Keratinocyte (primary cell): ENCODE measurements around the gene DMAC2. TPM values are rescaled to one million over a fixed set of nuclear protein-coding genes. Genes with fewer than 3 reads are reported as not detected.

Source experiments
- DNase-seq: peaks from one replicate; pipeline ENCODE4 v3.0.0-alpha.2; 2011; ENCODE audit warnings: low read depth, missing footprints, low spot score
- FAIRE-seq: peaks from 2 replicates; lab custom pipeline; 2011; peaks lifted over from hg19 to GRCh38; lab: Jason Lieb, UNC
- H2AFZ ChIP-seq: 2 replicates; pipeline ENCODE4 v1.6.0; 2012; ENCODE audit warnings: low read length, control low read depth, inconsistent platforms; ENCODE audit not compliant: control insufficient read depth
- H3K27ac ChIP-seq: 2 replicates; pipeline ENCODE4 v1.5.1; 2011; ENCODE audit warnings: low read length; ENCODE audit not compliant: control insufficient read depth, insufficient read depth
- H3K27me3 ChIP-seq: 3 replicates; pipeline ENCODE4 v1.6.0; 2011; ENCODE audit warnings: low read length; ENCODE audit not compliant: control insufficient read depth, insufficient read depth; ENCODE audit errors: extremely low read depth
- H3K36me3 ChIP-seq, 2 experiments: 2 replicates in 1 of 2; 3 replicates in 1 of 2; pipeline ENCODE4 v1.5.1; 2011; ENCODE audit warnings: low read length in 2 of 2, mild to moderate bottlenecking in 1 of 2; ENCODE audit not compliant: control insufficient read depth in 2 of 2, insufficient read depth in 2 of 2; ENCODE audit errors: extremely low read depth in 1 of 2
- H3K4me1 ChIP-seq: 3 replicates; pipeline ENCODE4 v1.5.1; 2011; ENCODE audit warnings: low read length; ENCODE audit not compliant: control insufficient read depth, insufficient read depth; ENCODE audit errors: extremely low read depth
- H3K4me2 ChIP-seq: 3 replicates; pipeline ENCODE4 v1.6.0; 2011; ENCODE audit warnings: low read depth, low read length; ENCODE audit not compliant: control insufficient read depth, insufficient read depth; ENCODE audit errors: extremely low read depth
- H3K4me3 ChIP-seq, 3 experiments: fragments of 200-600 bp in 1 of 3; sonication (generic) in 1 of 3; 2 replicates in 2 of 3; 3 replicates in 1 of 3; pipeline ENCODE4 v1.5.1; 2011 to 2016; ENCODE audit warnings: low read length in 3 of 3, mild to moderate bottlenecking in 3 of 3, control low read depth in 2 of 3, inconsistent platforms in 1 of 3, low read depth in 1 of 3, mixed read lengths in 1 of 3, mixed run types in 1 of 3, moderate library complexity in 1 of 3; ENCODE audit not compliant: control insufficient read depth in 2 of 3, insufficient read depth in 2 of 3; ENCODE audit errors: extremely low read depth in 1 of 3
- H3K79me2 ChIP-seq: 2 replicates; pipeline ENCODE4 v1.6.0; 2012; ENCODE audit warnings: low read length; ENCODE audit not compliant: control insufficient read depth, insufficient read depth
- H3K9ac ChIP-seq: 3 replicates; pipeline ENCODE4 v1.6.0; 2011; ENCODE audit warnings: low read length; ENCODE audit not compliant: control insufficient read depth, insufficient read depth; ENCODE audit errors: extremely low read depth
- H3K9me1 ChIP-seq: 3 replicates; pipeline ENCODE4 v1.6.0; 2011; ENCODE audit warnings: low read length; ENCODE audit not compliant: control insufficient read depth, insufficient read depth; ENCODE audit errors: extremely low read depth
- H3K9me3 ChIP-seq: 2 replicates; pipeline ENCODE4 v1.5.1; 2012; ENCODE audit warnings: low read depth, low read length; ENCODE audit not compliant: control insufficient read depth
- H4K20me1 ChIP-seq: 3 replicates; pipeline ENCODE4 v1.6.0; 2011; ENCODE audit warnings: low read length; ENCODE audit not compliant: control insufficient read depth, insufficient read depth; ENCODE audit errors: extremely low read depth
- EZH2 ChIP-seq: IDR thresholded peaks from one replicate; pipeline ENCODE4 v1.6.1; 2012; ENCODE audit warnings: inconsistent platforms, mild to moderate bottlenecking, low read length, moderate library complexity
- dilution Hi-C: fragments of 300-500 bp; cut with MboI; formaldehyde crosslinking; loops from one replicate; pipeline ENCODE4 v1.7.0; 2020; ENCODE audit warnings: low sequenced_read_pairs; ENCODE audit not compliant: extremely low pct_ligation_motif_present
- polyA plus RNA-seq, 5 experiments: library from polyadenylated mRNA; depleted of rRNA in 3 of 5; stranded (reverse) in 3 of 5; stranded (forward) in 1 of 5; unstranded in 1 of 5; fragments of >200 nt; gene quantifications; 1 replicate in 1 of 5; 2 replicates in 3 of 5; 3 replicates in 1 of 5; pipeline versions ENCODE4 v1.2.1 to v1.2.3, GENCODE V29; 2011 to 2012; ENCODE audit warnings: missing spikeins in 2 of 5, low read depth in 1 of 5, low replicate concordance in 1 of 5
- TF ChIP-seq, protein P1 (sequence below), 3 experiments: IDR thresholded peaks in 1 of 3; conservative IDR thresholded peaks in 1 of 3; optimal IDR thresholded peaks in 1 of 3; 2 replicates in 2 of 3; 3 replicates in 1 of 3; pipeline versions ENCODE3 to v1.5.1; 2011; ENCODE audit warnings: low read length in 3 of 3, mild to moderate bottlenecking in 3 of 3, moderate library complexity in 2 of 3, control low read depth in 1 of 3, inconsistent platforms in 1 of 3; ENCODE audit not compliant: insufficient read depth in 2 of 3; ENCODE audit errors: extremely low read depth in 1 of 3

Gene DMAC2
- polyA plus RNA-seq, 1 donor (not counting 4 experiments of a cell fraction or from before 2014, with no cell fraction given), result 45.3 TPM

DNA sequence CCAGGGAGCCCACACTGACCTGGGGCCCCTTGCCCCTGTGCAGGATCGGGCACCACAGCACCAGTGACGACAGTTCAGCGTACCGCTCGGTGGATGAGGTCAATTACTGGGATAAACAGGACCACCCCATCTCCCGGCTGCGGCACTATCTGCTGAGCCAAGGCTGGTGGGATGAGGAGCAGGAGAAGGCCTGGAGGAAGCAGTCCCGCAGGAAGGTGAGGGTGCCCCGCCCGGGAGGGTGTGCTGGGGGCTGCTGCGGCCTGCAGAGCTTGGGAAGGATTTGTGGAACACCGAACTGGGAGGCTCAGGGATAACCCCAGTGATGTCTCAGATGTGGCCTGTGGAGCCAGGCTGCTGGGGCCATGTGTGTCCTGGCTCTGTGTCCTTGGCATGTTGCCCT is 16.8 kb downstream of the DMAC2 start:
- FAIRE-seq, result no peak
- Histone ChIP-seq H3K27me3 (no peaks in the 10 kb centered on the region), H2AFZ (no peak overlapping the region), H4K20me1 (no peaks in the 10 kb centered on the region), H3K79me2 (peaks cover 1% of the 10 kb centered on the region), H3K9me1 (no peaks in the 10 kb centered on the region), H3K36me3 (peaks cover 16 to 19% of the 10 kb centered on the region in 2 experiments), H3K9ac (no peak overlapping the region), H3K27ac (no peak overlapping the region), H3K4me1 (peaks cover 9% of the 10 kb centered on the region), H3K4me3 (no peak overlapping the region), H3K4me2 (no peak overlapping the region), H3K9me3 (no peaks in the 10 kb centered on the region)
- DNase-seq, result no peak
- TF ChIP-seq, protein P1, sequence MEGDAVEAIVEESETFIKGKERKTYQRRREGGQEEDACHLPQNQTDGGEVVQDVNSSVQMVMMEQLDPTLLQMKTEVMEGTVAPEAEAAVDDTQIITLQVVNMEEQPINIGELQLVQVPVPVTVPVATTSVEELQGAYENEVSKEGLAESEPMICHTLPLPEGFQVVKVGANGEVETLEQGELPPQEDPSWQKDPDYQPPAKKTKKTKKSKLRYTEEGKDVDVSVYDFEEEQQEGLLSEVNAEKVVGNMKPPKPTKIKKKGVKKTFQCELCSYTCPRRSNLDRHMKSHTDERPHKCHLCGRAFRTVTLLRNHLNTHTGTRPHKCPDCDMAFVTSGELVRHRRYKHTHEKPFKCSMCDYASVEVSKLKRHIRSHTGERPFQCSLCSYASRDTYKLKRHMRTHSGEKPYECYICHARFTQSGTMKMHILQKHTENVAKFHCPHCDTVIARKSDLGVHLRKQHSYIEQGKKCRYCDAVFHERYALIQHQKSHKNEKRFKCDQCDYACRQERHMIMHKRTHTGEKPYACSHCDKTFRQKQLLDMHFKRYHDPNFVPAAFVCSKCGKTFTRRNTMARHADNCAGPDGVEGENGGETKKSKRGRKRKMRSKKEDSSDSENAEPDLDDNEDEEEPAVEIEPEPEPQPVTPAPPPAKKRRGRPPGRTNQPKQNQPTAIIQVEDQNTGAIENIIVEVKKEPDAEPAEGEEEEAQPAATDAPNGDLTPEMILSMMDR (optimal IDR thresholded peaks at IDR 0.05 in 1 of 3, IDR thresholded peaks at IDR 0.05 in 1 of 3, conservative IDR thresholded peaks at IDR 0.05 in 1 of 3; ENCODE audit: extremely low read depth in 1 of 3, insufficient read depth in 2 of 3, low read length in 3 of 3), result no peak
- TF ChIP-seq EZH2, result no peak
- dilution Hi-C loops, result no loop called here

DNA sequence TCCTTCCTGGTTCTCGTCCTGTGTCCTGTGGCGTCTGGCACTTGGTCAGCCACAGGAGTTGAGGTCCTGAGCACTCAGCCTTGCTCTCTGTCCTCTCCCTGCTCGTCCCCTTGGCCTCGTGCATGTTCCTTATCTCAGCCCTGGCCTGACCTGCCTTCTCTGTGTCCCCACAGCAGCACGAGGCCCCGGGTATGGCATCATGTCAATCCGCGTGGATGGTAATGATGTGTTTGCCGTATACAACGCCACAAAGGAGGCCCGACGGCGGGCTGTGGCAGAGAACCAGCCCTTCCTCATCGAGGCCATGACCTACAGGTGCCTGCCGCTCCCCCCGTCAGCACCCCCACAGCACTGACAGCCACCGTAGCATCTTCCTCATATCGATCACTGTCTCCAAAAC is 17.3 kb downstream of the DMAC2 start:
- H3K4me3 ChIP-seq, result no peak overlapping the region
- H3K4me1 ChIP-seq, result peaks cover 5% of the 10 kb centered on the region
- no peaks in the 10 kb centered on the region for H3K9me1 ChIP-seq
- no peaks in the 10 kb centered on the region for H4K20me1 ChIP-seq
- peaks cover 1% of the 10 kb centered on the region for H3K79me2 ChIP-seq
- dilution Hi-C loops, result no loop called here
- H2AFZ ChIP-seq, result no peak overlapping the region
- H3K9ac ChIP-seq, result no peak overlapping the region
- H3K27me3 ChIP-seq, result no peaks in the 10 kb centered on the region
- no peak overlapping the region for H3K27ac ChIP-seq
- no peak overlapping the region for H3K4me2 ChIP-seq
- DNase-seq, result no peak
- no peak for FAIRE-seq
- peaks cover 16 to 19% of the 10 kb centered on the region in 2 experiments for H3K36me3 ChIP-seq
- no peaks in the 10 kb centered on the region for H3K9me3 ChIP-seq
- TF ChIP-seq, protein P1 (optimal IDR thresholded peaks at IDR 0.05 in 1 of 3, IDR thresholded peaks at IDR 0.05 in 1 of 3, conservative IDR thresholded peaks at IDR 0.05 in 1 of 3; ENCODE audit: extremely low read depth in 1 of 3, insufficient read depth in 2 of 3, low read length in 3 of 3), result no peak
- no peak for TF ChIP-seq EZH2
